Measurements from ENCODE around the gene DDX28.
A peak's percentile ranks its signal among the peaks of the same experiment; 100 is the strongest.

Gene DDX28

DNA sequence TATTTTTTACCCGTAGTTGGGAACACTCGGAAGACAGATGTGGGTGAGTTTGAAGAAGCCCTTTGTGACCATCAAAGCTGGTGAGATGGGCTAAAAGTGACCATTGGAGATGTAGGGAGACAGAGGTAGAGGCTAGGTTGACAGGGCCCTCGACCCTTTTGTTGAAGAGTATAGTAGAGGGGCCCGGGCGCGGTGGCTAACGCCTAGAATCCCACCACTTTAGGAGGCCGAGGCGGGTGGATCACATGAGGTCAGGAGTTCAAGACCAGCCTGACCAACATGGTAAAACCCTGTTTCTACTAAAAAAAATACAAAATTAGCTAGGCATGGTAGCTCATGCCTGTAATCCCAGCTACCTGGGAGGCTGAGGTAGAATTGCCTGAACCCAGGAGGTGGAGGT, 45.9 kb upstream of the DDX28 start:
- H3K27ac ChIP-seq: no peak overlapping the region
- TF ChIP-seq, protein P1, sequence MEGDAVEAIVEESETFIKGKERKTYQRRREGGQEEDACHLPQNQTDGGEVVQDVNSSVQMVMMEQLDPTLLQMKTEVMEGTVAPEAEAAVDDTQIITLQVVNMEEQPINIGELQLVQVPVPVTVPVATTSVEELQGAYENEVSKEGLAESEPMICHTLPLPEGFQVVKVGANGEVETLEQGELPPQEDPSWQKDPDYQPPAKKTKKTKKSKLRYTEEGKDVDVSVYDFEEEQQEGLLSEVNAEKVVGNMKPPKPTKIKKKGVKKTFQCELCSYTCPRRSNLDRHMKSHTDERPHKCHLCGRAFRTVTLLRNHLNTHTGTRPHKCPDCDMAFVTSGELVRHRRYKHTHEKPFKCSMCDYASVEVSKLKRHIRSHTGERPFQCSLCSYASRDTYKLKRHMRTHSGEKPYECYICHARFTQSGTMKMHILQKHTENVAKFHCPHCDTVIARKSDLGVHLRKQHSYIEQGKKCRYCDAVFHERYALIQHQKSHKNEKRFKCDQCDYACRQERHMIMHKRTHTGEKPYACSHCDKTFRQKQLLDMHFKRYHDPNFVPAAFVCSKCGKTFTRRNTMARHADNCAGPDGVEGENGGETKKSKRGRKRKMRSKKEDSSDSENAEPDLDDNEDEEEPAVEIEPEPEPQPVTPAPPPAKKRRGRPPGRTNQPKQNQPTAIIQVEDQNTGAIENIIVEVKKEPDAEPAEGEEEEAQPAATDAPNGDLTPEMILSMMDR (conservative IDR thresholded peaks at IDR 0.05): no peak

DNA sequence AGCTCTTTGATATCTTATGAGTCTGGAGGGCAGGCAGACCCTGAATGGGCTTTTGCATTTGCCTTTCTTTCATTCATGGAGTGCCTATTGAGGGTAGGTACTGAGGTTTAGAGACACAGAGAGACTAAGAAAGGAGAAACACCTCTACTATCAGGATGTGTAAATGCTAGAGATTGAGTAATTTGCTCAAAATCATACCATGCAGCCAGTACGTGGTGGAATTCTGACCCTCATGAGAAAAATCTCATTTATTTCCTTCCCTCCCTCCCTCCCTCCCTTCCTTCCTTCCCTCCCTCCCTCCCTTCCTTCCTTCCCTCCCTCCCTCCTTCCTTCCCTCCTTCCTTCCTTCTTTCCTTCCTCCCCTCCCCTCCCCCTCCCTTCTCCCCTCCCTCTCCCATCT, 43.7 kb upstream of the DDX28 start:
- TF ChIP-seq, protein P1 (conservative IDR thresholded peaks at IDR 0.05): no peak
- no peak overlapping the region for H3K27ac ChIP-seq

DNA sequence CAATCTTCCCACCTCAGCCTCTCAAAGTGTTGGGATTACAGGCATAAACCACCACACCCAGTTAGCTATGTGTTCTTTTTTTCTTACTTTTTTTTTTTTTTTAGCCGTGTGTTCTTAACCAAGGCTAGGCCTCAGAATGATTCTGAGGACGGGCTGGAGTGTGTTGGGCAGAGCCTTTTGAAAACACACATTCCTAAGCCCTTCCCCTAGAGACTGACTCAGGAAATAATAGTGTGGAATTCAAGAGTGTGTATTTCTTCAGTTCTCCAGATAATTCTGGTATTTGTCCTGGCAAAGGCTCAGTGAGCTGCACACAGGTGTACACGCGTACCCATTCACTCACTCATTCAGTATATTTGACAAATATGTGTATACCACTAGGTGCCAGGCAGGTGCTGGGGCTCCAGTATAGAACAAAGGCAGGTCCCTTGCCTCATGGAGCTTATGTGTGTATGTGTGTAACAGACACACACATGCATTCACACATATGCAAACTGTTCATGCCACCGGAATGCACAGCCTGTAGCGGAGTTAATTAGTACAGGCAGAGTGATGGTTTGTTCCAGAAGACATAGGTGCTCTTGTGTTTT, 42.8 kb upstream of the DDX28 start:
- H3K27ac ChIP-seq: no peak overlapping the region

DNA sequence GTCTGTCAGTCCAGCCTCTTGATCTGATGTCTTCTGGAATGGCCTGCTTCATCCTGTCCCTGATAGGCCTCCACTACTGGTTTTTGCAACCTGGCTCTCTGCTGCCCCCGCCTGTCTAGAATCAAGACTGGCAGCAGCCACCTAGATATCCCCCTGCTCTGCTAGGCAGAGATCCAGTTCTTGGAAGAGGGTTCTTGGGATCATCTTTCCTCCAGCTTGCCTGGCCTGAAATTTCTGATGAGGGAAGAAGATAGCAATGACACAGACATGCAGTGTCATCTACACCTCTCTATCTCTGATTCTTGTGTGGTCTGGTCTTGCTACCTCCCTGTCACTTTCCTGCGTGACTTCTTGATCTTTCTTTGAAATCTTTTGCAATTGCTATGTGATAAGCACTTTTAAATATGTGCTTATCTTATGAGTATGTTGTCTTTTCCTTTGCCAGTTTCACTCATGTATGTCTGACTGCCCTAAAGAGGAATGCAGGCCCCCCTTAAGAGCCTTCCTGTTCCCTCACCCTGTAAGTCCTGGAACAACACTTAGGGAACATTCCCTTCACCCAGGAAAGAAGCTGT, 41.8 kb upstream of the DDX28 start:
- TF ChIP-seq, protein P1 (conservative IDR thresholded peaks at IDR 0.05): peak; percentile 81
- H3K27ac ChIP-seq: no peak overlapping the region

More for the DNA sequence above, 42.8 kb upstream of the DDX28 start:
- TF ChIP-seq, protein P1 (conservative IDR thresholded peaks at IDR 0.05): no peak

DNA sequence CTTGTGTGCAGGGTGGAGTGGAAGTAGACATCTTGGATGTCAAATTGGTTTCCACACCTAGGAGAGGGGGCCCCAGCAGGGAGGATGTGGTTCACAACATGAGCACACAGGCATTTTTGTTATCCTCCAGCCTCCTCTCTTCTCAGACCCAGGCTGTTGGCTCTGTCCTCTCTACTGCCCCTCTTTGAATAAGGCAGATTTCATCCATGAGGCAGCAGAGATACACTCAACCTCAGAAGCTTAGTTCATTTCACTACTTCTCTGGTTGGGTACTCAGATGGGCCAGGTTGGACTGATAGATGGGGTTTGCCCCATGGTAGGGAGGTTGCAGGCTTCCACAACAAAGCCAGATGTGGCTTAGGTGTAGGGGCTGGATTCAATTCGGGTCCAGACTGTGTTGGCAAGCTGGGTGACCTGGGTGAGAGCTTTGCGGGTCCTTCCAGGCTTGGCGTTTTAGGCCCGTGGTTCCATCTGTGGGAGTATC, 39.9 kb upstream of the DDX28 start:
- TF ChIP-seq, protein P1 (conservative IDR thresholded peaks at IDR 0.05): no peak
- H3K27ac ChIP-seq: no peak overlapping the region

DNA sequence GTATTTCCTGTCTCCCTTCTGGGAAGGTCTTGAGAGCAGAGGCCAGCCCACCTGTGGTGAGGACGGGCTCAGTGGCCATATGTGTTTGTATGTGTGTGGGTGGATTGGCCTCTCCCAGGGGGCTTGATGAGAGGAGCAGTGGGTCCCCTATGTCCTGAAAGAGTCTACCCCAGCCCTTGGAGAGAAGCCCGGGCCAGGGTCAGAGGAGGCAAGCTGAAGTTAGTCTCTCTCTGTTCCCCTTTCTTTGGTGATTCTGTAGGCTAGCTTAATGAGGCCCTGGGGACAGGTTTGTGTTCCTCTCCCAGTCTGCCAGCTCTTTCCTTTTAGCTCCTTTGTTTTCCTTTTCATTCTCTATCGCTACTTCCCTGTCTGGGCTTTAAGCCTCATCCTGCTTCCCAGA, 38.4 kb upstream of the DDX28 start:
- TF ChIP-seq, protein P1 (conservative IDR thresholded peaks at IDR 0.05): no peak
- no peak overlapping the region for H3K27ac ChIP-seq

DNA sequence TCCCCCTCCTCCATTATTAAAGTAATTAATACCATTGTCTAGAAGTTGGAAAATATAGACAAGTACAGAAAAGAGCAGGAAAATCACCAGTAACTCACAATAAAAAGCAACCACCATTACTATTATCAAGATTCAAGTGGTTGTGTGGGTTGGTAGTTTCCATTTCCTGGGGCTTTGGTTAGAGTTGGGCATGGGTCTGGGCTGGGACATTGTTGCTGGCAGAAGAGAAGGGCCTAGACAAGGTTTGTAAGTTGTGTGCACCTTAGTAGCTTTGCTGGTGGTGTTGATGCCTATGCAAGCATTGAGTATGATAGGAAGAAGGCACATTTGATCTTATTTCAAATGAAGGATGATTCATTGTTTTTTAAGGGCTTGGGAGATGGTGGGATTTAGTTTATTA, 36.8 kb upstream of the DDX28 start:
- TF ChIP-seq, protein P1 (conservative IDR thresholded peaks at IDR 0.05): no peak
- H3K27ac ChIP-seq: no peak overlapping the region

All from VCaP (cell line).